ENCODE measurements around the gene SART3. TPM values are rescaled to one million over a fixed set of nuclear protein-coding genes. Genes with fewer than 3 reads are reported as not detected.
"Not testable (repeated sequence)": the region's sequence is repeated elsewhere in the genome, so short reads cannot be mapped to it uniquely, and the experiment has no call there.

Gene SART3
- total RNA-seq, 1 experiment from 2014 or later = 57.4 TPM

DNA sequence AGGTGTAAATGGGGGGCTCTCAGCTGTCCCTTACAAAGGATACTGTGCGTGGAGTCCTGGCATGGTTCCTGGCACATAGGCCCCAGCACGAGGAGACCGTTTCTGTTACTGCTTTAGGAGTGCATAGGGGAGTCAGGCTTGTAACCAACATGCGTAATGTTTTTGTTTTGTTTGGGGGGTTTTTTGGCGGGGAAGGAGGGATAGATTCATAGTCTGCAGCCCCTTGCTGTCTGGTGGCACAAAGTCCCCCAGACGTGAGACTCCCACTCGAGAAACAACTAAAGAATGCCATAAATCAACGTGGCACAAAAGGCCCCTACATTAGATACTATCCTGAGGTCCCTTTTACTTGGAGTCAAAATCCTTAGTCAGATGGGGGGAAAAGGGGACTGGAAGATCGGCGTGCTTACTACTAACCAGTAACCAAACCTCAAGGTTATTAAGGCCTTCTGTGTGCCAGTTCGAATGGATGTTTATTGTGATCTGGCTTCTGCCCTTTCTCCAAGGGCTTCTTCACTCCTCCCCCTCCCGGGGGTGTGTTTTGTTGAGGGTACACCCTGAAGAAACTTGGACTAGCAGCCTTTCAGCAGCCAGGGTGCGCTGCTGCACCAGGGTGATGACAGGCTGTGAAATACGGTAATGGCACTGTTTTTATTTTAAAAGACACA lies 2.3 kb upstream of the SART3 start:
- DNase-seq (ENCODE audit: low read depth) = peak; percentile 89

DNA sequence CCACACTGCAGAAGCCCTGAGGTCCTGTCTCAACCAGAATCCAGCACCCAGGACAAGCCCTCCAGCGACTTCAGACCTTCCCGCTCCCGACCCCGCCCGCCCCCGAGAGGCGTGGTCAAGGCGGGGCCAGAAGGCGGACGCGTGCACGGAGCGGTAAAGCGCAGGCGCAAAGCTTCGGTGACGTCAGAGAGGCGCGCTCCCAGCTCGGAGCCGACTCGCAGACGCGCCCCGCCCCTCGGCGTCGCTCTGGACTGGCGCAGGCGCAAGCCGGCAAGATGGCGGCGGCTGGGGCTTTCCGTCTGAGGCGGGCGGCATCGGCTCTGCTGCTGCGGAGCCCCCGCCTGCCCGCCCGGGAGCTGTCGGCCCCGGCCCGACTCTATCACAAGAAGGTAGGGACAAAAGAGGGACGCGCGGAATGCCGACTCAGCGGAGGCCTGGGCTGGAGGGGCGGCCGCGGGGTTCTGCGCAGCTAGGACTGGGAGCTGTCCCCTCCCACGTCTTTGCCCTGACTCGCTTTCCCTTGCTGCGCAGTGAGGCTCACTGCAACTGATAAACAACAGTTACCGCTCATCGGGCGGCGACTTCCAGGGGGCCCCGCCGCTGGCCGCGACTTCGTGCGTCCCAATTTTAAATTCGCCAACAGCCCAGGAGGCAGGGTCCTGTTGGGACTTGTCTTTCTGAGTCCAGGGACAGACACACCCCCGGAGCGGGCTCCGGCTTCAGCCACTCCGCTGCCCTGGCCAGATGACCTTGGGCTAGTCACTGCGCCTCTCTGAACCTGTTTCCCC lies 1.6 kb upstream of the SART3 start, which contains the start of gene ISCU:
Gene ISCU (plus strand): TSS at position 249 of the 788 bp plus-strand sequence. CDS start 27 bp downstream, at position 276.
- DNase-seq (ENCODE audit: low read depth) = peak; percentile 96

- DNase-seq (ENCODE audit: low read depth) = no peak
Observed at GRCh38 chr12:108561852-108562347, 927 bp upstream of the SART3 start.

DNA sequence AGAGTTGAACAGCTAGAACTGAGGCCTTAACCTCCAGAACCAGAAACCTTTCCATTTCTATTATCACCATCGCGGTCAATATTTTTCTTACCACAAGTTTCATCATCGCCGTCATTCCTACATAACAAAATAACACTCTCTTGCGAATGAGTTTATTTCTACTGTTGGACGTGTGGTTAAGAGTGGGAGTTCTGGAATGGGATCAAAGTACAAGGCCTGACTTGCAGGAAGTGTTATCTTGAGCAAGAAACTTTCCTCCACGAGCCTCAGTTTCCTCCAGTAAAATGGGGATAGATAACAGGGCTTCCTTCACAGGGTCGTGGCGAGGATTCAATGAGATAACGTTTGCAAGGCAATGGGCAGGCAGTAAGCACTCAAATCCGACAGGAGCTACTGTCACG lies 652 bp downstream of the SART3 start:
- DNase-seq (ENCODE audit: low read depth) = peak; percentile 26

DNA sequence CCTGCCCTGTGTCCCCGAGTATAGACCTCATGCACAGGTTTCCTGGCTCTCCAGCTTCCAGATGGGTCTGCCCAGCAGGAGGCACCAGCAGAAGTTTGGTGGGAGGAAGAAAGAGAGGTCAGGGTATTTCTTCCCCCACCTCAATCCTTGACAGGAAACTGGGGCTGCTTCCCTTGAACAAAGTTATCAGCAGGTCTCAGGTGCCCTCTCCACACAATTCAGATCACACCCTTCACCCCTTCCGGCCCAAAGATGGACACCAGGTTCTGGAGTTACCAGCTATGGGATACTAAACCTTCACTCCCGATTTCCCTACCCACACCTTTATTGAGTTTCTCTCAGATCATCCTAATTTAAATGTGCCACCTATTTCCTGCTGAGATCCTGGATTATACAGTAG lies 1.2 kb downstream of the SART3 start:
- no peak for DNase-seq (ENCODE audit: low read depth)

DNA sequence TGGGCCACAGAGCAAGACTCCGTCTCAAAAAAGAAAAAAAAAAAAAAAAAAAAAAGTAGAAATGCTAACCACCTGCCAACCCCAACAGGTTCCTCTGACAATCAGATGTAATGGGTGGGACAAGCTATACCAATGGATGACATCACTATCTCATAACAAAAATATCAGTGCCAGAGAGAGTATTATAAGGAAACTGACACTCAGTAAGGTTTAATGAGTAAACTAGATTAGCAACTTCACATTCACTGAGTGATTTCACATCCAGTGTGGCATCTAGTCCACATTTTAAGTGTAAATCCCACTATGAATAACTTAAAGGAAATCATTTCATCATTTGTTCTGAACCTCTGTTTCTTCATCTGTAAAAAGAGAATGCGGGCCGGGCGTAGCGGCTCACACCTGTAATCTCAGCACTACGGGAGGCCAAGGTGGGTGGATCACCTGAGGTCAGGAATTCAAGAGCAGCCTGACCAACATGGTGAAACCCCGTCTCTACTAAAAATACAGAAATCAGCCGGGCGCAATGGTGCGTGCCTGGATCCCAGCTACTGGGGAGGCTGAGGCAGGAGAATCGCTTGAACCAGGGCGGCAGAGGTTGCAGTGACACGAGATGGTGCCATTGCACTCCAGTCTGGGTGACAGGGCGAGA lies 1.8 kb downstream of the SART3 start:
- DNase-seq (ENCODE audit: low read depth) = no peak

GRCh38 chr12:108555383-108555782 lies 5.6 kb downstream of the SART3 start:
- DNase-seq (ENCODE audit: low read depth) = not testable (repeated sequence)

DNA sequence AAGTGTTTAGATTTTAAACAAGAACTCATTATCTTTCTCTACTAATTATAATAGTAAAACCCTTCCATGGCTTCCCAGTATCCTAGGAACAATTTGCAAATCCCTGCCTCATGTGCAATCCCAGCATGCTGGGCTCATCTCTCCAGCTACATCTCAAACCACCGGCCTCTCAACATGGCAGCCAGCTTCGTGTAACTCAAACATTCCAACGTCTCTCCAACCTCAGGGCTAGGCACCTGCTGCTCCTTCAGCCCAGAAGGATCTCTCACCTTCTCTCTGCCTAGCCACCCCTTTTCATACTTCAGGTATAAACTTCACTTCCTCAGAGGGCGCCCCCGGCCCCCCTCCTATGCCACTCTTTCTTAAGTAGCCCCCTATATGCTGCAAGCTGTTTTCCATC lies 7.2 kb downstream of the SART3 start:
- DNase-seq (ENCODE audit: low read depth) = no peak

- peak; percentile 50 for DNase-seq (ENCODE audit: low read depth)
Observed at GRCh38 chr12:108551535-108551934, 9.4 kb downstream of the SART3 start.

- DNase-seq (ENCODE audit: low read depth) = no peak
Observed at GRCh38 chr12:108548954-108549521, 11.9 kb downstream of the SART3 start.

- no peak for DNase-seq (ENCODE audit: low read depth)
Observed at GRCh38 chr12:108547686-108548085, 13.3 kb downstream of the SART3 start.

- DNase-seq (ENCODE audit: low read depth) = no peak
Observed at GRCh38 chr12:108543652-108544051, 17.3 kb downstream of the SART3 start.

DNA sequence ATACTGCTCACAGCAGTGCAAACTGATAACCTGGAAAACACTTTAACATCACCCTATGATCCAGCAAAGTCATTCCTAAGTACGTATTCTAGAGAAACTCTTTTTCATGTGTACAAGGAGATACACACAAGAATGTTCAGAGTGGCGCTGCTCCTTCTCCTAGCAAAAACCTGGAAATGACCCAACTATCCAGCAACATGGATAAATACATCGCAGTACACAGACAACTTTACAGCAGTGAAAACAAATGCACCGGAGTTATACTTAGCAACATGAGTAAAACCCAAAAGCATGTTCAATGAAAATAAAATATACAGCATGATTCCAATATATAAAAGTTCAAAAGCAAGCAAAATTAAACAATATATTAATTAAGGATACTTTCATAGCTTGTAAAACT lies 18.7 kb downstream of the SART3 start:
- no peak for DNase-seq (ENCODE audit: low read depth)

DNA sequence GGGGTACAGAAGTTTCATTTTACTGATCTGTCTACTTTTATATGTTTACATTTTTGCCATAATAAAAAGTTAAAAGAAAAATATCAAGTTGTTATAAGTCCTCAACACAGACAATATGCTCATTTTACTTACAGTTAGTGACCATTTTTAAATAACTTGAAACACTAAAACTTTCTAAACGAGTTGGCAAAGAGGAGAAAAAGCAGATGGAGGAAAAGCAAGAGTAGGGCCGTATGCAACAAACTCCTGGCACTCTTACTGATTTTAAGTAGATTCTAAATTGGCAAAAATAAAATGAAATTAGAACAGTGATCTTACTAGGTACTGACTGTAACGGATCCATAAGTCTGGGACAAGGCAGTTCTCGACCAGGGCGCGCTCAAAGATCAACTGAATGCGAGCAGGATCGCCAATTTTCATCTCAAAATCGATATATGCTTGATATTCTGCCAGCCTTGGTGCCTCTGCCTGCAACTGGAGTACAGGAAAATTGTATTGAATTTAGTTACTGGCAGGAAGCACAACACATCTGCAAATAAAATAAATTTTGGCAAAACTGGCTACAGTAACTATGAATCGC lies 22.3 kb downstream of the SART3 start:
- no peak for DNase-seq (ENCODE audit: low read depth)

DNA sequence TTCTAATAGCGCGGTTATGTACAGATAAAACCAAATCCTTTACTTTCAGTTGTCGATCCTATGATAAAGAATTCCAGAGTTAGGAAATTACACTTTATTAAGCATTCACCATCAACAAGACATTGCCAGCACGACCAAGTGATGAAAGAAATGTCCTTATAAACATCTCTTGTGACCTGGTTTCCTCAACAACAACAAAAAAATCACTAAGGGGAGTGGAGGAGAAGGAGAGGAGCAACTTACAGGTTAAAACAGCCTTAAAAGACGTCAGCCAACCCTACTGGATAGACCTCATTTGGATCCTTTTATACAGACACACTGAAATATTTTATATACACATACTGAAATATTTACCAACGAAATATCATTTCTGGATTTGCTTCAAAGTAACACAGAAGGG lies 22.8 kb downstream of the SART3 start:
- no peak for DNase-seq (ENCODE audit: low read depth)

GRCh38 chr12:108531929-108532848 lies 28.8 kb downstream of the SART3 start:
- DNase-seq (ENCODE audit: low read depth) = no peak

- DNase-seq (ENCODE audit: low read depth) = no peak
Observed at GRCh38 chr12:108530161-108530560, 30.8 kb downstream of the SART3 start.

- DNase-seq (ENCODE audit: low read depth) = no peak
Observed at GRCh38 chr12:108527166-108527496, 33.8 kb downstream of the SART3 start.

DNA sequence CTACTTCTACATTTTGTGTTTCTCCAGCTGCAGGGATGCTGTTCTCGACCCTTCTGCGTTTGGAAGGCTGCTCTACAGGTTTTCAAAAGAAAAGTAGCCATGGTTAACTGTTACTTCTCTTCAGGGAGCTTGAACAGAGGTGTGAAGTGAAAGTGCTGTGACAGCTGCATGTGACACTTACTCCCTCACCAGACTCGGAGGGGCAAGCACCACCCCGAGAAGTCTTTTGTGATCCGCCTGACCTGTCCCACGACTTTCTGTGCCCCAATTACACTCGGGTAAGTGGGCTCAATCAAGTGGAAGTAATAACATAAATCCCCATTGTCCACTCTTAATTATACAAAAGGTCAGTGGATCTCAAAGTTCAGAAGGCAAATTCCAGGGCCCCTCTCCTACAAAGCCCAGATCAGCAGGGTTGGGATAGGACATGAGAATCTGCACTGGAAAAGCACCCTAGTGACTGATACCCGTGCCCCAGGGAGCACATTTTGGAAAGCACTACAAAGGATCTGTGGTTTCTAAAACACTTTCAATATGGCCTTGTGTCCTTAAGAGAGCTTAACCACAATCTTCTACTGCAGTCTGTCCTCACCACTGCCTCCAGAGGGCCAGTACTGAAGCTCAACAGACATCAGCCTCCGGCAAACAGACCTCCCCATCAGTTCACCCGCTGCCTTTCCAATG lies 34.3 kb downstream of the SART3 start:
- DNase-seq (ENCODE audit: low read depth) = peak; percentile 34

DNA sequence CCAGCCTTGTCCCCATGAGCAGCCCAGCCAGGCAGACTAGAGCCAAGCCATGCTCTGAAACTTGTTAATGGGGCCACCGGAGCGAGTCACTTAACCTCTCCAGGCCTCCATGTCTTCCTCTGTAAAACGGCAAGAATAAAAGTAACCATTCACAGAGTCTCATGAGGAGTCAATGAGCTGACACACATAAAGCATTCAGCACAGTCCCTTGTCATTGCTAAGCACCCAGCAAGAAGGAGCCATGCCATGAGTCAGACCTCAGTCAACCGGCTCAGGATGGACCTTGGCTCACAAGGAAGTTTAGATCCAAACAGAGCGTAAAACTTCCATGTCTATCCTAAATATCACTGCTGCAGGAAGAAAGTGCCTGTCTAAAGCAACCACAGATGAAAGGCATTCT lies 35.3 kb downstream of the SART3 start:
- DNase-seq (ENCODE audit: low read depth) = peak; percentile 37
